Breast epithelium (tissue), 3 donors: Measurements from ENCODE around the gene ARHGAP21.

Experiments used
- CTCF ChIP-seq, 3 donors: fragments of 450-650 bp; IDR thresholded peaks; one replicate each; pipeline ENCODE4 v1.5.1; 2016 to 2017; ENCODE audit warnings: antibody characterized with exemption in 3 of 3, mild to moderate bottlenecking in 3 of 3, moderate library complexity in 3 of 3
- POLR2AphosphoS5 ChIP-seq, 3 donors: sonication (generic); formaldehyde crosslinking; IDR thresholded peaks; one replicate each; pipeline ENCODE4 v1.6.1; 2017; ENCODE audit warnings: antibody characterized with exemption in 3 of 3

GRCh38 chr10:24669285-24669852, 54.3 kb downstream of the ARHGAP21 start:
- TF ChIP-seq POLR2AphosphoS5 (IDR thresholded peaks at IDR 0.05) (no peak), CTCF (IDR thresholded peaks at IDR 0.05) (no peak)
